GM19240 (cell line): ENCODE measurements around the gene SDF4.
"Not testable (repeated sequence)": the region's sequence is repeated elsewhere in the genome, so short reads cannot be mapped to it uniquely, and the experiment has no call there.

Experiments
- DNase-seq: peaks from one replicate; pipeline ENCODE4 v3.0.0; 2011; ENCODE audit warnings: low spot score; ENCODE audit not compliant: insufficient read length

The SDF4 gene

DNA sequence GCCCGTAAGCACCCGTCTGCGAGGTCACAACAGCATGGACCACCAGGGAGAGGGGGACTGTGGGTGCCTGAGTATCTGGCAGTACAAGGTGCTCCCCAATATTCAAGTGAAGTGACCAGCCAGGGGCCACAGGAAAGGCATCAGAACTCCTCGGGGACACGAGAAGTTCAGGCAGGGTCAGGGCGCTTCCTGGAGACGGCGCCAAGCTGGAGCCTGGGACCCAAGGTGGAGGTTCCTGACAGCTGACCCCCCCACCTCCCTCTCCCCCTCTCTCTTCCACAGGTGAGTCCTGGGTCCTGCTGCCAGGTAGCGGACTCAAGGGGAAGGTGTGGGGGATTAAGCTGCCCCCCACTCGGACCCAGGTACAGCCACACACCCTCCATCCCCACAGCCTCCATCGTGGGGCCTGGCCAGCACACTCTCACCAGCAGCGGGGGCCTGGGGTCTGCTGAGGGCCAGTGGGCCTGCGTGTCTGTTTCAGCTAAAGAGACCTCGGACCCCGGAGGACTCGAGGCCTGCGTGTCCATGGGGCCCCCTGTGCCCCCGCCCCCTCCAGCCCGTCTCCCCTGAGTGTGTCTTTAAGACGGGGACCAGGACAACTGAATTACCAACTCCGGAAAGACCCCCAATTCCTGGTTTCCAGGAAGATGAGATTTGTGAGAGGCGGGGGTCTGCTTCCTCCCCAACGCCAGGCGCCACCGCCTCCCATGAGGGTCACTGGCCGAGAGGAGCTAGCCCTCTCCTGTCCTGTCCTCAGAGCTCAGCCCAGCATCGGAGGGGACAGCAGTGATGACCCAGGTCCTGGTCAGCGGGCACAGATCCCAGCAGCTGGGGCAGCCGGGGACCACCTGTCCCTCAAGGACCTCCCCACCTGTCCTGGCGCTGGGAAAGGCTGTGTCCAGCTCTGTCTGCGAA, 31.6 kb downstream of the SDF4 start:
- DNase-seq: no peak

DNA sequence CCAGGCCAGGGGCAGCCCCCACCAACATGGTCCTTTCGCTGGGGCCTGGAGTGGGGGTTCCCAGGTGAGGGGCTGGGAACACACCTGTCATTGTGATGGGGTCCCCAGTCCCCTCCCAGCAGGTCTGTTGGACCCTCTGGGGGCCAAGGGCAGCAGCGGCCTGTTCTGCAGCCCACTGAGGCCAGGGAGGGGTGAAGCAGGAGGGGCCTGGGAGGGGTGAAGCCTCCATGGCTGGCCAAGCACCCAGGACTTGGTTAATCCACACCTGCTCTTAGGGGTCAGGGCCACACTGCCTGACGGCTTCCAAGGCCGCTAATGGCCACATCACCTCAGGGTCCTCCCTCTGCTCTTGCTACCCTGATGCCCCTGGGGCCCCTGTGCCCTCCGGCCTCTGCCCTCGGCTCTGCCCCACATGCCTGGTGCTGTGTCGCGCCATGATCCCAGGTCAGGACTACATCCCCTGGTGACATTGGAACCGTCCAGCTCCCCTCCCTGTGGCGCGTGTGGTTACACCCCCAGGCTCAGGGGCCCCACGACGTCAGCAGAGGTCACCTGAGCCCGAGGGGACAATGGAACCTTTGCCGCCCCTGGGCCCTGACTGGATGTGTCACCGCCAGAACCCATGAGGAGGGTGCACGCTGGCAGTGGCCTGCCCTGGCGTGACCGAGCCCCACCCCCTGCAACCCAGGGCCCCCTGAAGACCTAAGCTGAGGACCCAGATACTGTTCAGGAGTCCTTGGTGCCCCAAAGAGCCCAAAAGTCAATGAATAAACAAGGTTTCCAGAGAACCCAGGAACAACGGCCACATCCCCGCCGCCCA, 32.5 kb downstream of the SDF4 start:
- no peak for DNase-seq

DNA sequence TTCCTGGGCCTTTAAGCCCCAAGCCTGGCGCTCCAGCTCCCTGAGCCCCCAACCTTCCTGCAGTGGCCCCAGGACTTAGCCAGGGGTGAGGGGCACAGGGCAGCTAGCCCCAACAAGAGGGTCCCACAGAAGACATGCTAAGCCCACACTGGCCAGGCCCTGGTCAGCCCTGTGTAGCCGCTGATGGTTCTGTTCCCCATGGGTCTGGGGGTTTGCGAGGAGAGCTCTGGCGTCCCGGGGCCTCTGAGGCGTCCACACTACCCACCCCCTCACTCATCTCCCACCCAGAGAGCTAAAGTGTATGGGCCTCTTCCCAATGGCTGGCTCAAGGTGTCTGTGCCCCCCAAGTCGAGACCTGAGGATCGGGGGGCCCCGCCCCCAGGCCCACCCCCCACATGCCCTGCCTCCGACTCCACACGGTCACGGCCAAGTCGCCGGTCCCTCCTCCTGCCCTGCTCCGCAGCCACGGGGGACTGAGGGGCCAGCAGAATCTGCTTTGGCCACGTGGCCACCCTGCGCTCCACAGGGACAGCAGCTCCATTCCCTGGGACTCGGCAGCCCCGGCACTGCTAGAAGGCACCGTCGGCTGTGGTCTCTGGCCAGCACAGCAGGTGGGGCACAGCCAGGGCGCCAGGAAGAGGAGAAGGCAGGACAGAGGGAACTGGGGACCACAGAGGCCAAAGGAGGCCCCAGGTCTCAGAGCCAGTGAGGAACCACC, 33.2 kb downstream of the SDF4 start:
- no peak for DNase-seq

DNA sequence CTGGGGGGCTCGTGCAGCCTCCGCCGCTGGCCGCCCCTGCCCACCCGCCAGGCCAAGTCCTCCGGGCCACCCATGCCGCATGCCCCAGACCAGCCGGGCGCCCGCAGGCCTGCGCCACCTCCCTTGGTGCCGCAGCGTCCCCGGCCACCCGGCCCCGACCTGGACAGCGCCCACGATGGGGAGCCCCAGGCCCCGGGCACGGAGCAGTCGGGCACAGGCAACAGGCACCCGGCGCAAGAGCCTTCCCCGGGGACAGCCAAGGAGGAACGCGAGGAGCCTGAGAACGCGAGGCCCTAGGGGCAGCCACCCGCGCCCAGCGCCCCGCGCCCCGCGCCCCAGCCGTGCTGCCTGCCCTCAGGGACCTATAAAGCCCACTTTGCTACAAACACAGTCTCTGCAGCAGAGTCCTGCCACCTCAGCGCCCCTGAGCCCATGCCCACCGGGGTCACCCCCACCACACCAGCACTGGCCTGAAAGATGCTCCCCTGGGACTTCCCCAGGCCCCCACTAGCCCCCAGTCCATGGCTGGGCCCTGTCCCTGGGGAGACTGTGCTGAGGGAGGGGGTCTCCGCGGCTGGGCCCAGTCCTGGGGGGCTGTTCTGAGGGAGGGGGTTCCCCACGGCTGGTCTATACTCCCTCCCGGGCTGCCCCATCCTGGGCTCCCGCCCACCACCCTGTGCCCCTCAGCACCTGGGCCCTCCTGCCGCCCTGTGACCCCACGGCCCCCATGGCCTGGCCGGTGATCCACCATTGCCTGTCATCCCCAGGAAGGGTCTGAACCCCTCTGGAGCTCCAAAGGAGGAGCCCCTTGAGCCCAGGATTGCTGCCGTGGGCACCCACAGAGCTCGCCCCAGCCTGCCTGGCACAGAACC, 34.0 kb downstream of the SDF4 start:
- DNase-seq: no peak

DNA sequence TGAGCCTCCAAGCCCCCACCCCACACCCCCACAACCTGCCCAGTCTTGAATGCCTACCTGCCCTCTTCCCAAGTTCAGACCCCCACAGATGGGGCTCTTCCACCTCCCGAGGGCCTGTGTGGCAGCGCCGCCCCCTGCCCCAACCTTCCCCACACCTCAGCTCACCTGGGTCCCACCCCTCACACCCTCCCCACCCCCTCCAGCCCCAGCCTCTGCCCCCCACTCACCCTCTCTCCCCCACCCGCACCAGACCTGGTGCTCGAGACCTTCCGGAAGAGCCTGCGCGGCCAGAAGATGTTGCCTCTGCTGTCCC, 34.7 kb downstream of the SDF4 start:
- no peak for DNase-seq

DNA sequence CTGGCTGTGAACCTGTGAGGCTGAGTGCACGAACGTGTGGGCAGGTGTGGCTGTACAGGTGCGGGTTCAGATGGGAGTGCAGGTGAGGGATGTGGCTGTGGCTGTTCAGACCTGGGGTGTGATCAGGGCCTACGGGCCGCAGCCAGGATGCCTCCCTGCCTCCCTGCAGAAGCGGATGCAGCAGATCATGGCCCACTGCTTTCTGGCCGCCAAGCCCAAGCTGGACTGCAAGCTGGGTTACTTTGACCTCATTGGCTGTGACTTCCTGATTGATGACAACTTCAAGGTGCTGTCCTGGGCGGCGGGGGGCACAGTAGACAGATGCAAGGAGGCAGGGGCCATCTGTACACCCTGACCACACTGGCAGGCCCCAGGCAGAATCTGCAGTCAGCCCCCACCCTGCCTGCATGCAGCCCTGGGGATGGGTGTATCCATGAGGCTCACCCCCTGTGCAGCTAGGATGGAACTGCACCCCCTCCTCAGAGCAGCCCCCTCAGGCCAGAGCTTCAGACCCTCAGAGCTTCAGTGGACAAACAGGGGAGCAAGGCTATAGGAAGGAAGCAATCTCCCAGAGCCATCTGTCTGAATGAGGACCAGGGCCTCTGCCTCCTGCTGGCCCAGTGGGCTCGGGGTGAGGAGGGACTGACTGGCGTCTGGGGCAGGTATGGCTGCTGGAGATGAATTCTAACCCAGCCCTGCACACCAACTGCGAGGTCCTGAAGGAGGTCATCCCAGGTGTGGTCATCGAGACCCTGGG, 35.2 kb downstream of the SDF4 start:
- no peak for DNase-seq

DNA sequence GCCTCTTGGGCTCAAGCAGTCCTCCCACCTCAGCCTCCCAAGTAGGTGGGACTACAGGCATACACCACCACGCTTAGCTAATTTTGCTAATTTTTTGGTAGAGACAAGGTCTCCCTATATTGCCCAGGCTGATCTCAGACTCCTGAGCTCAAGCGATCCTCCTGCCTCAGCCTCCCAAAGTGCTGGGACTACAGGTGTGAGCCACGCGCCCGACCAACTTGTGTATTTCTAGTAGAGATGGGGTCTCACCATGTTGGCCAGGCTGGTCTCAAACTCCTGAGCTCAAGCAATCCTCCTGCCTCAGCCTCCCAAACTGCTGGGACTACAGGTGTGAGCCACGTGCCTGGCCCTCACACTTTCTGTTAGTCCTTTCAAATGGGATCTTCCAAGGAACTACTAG, 36.1 kb downstream of the SDF4 start:
- not testable (repeated sequence) for DNase-seq

DNA sequence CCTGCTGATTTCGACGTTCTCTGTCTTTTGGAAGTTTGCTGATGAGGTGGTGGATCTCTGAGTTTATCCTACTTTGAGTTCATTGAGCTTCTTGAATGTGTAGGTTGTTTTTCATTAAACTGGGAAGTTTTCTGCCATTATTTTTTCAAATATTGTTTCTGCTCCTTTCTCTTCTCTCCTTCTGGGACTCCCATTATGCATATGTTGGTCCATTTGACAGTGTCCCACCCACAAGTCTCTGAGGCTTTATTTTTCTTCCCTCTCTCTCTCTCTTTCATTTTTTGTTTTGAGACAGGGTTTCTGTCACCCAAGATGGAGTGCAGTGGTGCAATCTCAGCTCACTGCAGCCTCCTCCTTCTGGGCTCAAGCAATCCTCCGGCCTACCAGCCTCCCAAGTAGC, 37.1 kb downstream of the SDF4 start:
- DNase-seq: no peak

DNA sequence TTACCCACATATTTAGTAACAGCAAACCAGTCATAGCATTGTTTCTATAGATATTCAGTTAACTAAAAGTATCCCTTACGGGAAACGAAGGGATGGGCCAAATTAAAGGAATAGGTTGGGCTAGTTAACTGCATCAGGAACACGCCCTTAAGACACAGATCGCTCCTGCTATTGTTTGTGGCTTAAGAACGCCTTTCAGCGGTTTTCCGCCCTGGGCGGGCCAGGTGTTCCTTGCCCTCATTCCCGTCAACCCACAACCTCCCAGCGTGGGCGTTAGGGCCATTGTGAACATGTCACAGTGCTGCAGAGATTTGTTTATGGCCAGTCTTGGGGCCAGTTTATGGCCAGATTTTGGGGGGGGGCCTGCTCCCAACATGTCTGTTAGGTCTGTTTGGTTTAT, 40.1 kb downstream of the SDF4 start:
- no peak for DNase-seq

DNA sequence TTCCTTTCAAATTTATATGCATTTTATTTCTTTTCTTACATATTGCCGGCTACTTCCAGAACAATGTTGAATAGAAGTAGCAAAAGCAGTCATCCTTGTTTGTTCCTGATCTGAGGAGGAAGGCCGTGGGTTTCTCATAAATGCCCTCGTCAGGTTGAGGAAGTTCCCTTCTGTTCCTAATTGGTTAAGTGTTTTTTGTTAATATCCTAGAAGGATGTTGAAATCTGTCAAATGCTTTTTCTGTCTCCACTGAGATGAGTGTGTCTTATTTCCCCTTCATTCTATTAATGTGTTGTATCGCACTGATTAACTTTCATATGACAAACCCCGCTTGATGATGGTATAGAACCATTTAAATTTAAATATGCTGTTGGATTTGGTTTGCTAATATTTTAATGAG, 42.7 kb downstream of the SDF4 start:
- DNase-seq: no peak

DNA sequence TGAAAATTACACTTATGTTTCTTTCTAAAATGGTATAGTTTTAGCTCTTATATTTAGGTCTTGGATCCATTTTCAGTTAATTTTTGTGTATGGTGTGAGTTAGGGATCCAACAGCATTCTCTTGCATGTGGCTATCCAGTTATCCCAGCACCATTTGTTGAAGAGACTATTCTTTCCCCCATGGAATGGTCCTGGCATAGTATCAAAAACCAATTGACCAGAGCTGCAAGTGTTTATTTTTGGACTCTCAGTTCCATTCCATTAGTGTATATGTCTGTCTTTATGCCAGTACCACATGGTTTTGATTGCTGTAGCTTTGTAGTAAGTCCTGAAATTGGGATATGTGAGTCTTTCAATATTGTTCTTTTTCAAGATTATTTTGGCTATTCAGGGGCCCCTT, 43.9 kb downstream of the SDF4 start:
- no peak for DNase-seq

DNA sequence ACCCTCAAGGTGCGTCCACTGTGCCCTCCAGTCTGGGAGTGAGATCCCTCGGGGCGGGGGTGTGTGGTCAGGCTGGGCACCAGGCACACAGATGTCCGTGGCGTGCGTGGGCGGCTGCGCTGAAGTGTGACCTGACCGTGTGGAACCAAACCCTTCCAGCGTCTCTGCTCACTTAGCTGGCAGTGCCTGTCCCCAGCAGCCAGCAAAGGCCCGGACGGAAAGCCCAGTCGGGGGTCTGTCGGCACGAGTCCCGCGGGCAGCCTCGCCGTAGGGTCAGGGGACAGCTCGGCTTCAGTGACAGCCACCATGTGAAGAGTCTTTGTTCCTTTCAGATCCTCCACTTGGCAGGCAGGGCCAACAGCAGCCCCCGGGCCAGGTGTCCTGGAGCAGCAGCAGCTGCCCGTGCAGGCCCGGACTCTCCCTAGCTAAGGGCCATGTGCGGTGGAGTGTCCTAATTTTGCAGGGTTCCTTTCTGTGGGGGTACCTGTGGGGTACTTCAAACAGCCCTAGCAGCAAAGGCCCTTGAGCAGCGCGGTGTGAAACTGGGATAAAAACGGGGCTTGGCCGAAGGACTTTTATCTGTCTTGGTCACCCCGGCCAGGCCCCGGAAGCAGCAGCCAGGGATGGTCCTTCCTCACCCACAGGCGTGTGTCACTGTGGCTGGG, 46.6 kb downstream of the SDF4 start:
- no peak for DNase-seq

DNA sequence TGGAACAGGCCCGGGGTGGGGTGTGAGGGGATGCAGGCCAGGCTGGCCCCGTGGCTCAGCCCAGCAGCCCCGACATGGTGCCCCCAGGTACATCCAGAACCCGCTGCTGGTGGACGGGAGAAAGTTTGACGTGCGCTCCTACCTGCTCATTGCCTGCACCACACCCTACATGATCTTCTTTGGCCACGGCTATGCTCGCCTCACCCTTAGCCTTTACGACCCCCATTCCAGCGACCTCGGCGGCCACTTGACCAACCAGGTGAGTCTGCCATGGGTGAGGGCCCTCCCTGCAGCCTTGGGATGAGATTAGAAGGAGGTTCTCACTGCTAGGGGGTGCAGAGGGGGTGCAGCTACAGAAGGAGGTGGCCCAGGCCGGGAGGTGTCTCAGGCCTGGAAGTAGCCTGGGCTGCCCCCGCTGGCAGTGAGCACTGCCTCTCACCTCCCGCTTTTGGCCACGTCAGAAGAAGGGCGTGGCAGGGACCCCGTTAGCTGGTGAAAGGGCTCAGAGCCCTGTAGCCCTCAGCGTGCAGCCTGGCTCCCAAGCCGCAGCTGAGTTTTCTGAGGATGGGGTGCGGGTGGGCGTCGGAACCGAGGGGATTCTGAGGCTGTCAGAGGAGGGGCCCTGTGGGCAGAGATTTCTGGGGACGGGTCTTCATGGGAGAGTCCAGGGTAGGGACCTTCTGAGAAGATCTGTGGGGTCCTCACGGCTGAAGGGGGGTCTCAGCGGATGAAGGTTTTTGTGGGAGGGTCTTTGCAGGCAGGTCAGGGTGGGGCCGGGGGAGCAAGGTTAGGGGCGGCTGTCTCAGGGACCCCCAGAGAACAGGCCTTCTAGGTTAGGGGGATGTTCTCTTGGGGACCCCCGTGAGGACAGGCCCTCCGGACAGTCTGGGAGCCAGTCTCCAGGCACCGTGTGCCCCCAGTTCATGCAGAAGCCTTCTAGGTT, 47.7 kb downstream of the SDF4 start:
- DNase-seq: no peak

DNA sequence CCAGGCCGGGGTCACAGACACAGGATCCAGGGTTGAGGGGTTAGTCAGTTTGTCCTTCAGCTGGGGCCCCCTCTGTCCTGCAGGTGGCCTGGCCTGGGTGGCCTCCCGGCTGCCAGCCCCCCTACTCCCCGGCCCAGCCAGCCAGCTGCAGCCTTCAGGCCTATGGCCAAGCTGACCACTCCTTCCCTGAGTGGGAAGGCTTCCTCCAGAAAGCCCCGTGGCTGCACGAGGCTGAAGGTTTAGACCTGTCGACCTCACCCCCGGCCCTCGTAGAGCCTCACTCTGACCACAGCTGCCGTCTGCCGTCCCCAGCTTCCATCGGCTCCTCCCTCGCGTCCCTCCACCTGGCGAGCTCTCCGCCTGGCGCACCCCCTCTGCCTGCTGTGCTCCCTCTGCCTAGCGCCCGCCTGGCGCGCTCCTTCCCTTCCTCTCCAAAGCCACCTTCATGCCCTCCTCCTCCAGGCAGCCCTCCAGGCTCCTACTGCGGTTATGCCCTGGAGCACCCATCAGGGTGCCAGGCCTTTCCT, 48.5 kb downstream of the SDF4 start:
- no peak for DNase-seq

DNA sequence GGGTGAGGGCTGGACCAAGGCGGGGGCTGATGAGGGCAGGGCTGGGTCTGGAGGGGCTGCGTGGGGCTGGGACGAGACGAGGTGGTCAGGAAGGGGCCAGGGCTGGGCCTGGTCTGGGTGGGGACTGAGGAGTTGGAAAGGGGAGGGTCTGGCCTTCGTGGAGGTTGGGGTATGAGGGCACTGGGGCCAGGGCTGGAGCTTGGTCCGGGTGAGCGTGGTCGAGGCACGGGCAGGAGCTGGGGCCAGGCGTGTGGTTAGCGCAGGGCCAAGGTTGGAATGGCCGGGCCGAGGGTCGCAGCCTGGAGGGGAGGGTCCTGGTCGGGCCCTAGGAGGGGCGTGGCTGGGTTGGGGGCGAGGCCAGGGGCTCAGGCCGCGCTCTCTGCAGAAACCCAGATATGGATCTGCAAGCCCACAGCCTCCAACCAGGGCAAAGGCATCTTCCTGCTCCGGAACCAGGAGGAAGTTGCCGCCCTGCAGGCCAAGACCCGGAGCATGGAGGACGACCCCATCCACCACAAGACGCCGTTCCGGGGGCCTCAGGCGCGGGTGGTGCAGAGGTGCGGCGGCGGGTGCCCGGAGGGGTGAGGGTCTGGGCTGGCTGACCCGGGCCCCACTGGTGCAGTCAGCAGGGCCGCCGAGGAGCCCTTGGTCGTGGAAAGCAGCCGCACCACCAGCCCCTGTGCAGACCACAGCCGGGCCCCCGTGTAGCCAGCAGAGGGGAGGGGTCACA, 49.1 kb downstream of the SDF4 start:
- no peak for DNase-seq

DNA sequence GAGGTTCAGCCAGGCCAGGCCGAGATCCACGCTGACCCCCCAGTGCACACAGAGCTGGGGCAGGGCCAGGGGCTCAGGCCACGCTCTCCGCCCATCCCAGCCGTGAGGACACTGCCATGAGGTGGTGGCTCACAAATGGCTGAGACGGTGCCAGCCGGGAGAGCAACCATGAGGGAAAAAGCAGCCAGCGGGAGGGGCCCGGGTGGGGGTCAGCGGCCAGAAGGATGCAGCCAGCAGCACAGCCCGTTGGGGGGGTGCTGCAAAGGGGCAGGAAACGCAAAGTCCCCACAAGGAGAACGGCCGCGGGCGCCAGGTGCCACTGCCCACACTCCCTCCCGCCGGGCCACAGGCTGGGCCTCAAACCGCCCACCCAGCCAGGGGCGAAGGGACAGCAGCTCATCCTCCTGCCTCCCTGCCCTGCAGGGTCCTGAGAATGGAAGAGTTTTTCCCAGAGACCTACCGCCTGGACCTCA, 49.8 kb downstream of the SDF4 start:
- no peak for DNase-seq

DNA sequence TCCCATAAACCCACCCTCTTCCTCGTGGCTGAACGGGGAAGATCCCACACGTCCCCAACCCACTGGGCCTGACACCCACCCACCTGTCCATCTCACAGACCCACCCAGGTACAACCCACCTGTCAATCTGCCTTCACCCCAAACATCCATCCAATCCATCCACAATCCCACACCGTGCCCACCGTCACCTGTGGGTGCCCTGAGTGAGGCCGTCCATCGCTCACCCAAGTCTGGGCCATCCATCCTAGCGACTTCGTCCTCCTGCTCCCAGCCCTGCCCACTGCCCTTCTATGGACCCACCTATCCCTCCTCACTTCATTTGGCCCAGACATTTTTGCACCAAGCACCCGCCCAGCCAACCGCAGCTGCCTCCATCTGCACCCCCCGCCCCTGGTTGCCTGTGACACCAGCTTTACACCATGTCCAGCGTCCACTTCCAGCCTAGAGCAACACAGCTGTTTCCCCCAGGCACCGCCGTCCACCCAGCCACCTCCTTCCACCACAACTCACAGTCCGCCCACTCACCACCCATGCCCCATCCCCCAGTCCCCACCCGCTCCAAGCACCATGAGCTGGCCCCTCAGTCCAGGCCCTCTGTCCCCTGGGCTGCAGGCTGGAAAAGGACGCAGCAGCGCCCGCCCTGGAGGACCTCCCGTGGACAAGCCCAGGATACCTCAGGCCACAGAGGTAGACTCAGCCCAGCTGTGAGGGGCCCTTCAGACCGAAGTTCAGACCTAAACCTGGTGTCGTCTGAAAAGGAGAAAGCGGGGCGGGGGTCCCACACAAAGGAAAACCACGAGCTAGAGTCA, 50.5 kb downstream of the SDF4 start:
- no peak for DNase-seq
